Jurkat, Clone E6-1 (cell line): ENCODE results near the gene RAP1GAP2.
"Not testable (repeated sequence)": the region's sequence is repeated elsewhere in the genome, so short reads cannot be mapped to it uniquely, and the experiment has no call there.

Experiments
- DNase-seq: peaks from one replicate; pipeline ENCODE4 v3.0.0-alpha.2; 2011; ENCODE audit warnings: low read depth, low spot score
- H3K4me3 ChIP-seq: 2 replicates; pipeline ENCODE4 v1.5.1; 2011; ENCODE audit warnings: mild to moderate bottlenecking, low read length, control low read depth, moderate library complexity

RAP1GAP2 gene

GRCh38 chr17:2783310-2784030 lies 12.8 kb upstream of the RAP1GAP2 start:
- no peak for DNase-seq

GRCh38 chr17:2784864-2785263 lies 11.4 kb upstream of the RAP1GAP2 start:
- H3K4me3 ChIP-seq: no peak overlapping the region
- no peak for DNase-seq

More at GRCh38 chr17:2783310-2784030, 12.8 kb upstream of the RAP1GAP2 start:
- no peak overlapping the region for H3K4me3 ChIP-seq

GRCh38 chr17:2785376-2785775 lies 10.9 kb upstream of the RAP1GAP2 start:
- not testable (repeated sequence) for H3K4me3 ChIP-seq, DNase-seq

- peak; percentile 95 for DNase-seq
- H3K4me3 ChIP-seq: no peak overlapping the region
Observed at GRCh38 chr17:2786176-2786881, 9.9 kb upstream of the RAP1GAP2 start.

- H3K4me3 ChIP-seq: no peak overlapping the region
- DNase-seq: no peak
Observed at GRCh38 chr17:2789700-2790099, 6.5 kb upstream of the RAP1GAP2 start.

- H3K4me3 ChIP-seq: no peak overlapping the region
Observed at GRCh38 chr17:2792366-2793169, 3.7 kb upstream of the RAP1GAP2 start.

GRCh38 chr17:2794111-2794803 lies 2.0 kb upstream of the RAP1GAP2 start:
- H3K4me3 ChIP-seq: peak overlapping the region; percentile 15
- peak; percentile 44 for DNase-seq

More at GRCh38 chr17:2792366-2793169, 3.7 kb upstream of the RAP1GAP2 start:
- DNase-seq: peak; percentile 79

GRCh38 chr17:2795441-2796163 lies 636 bp upstream of the RAP1GAP2 start:
- no peak for DNase-seq
- peak overlapping the region; percentile 62 for H3K4me3 ChIP-seq

GRCh38 chr17:2797226-2797625 lies 988 bp downstream of the RAP1GAP2 start:
- no peak overlapping the region for H3K4me3 ChIP-seq
- no peak for DNase-seq

- no peak for DNase-seq
- no peak overlapping the region for H3K4me3 ChIP-seq
Observed at GRCh38 chr17:2797637-2798036, 1.4 kb downstream of the RAP1GAP2 start.

GRCh38 chr17:2798188-2798587 lies 1.9 kb downstream of the RAP1GAP2 start:
- no peak overlapping the region for H3K4me3 ChIP-seq
- no peak for DNase-seq

- DNase-seq: no peak
- H3K4me3 ChIP-seq: no peak overlapping the region
Observed at GRCh38 chr17:2798678-2799077, 2.4 kb downstream of the RAP1GAP2 start.

GRCh38 chr17:2799653-2800052 lies 3.4 kb downstream of the RAP1GAP2 start:
- H3K4me3 ChIP-seq: no peak overlapping the region
- DNase-seq: no peak

GRCh38 chr17:2800367-2800766 lies 4.1 kb downstream of the RAP1GAP2 start:
- DNase-seq: no peak
- H3K4me3 ChIP-seq: no peak overlapping the region

- DNase-seq: no peak
- no peak overlapping the region for H3K4me3 ChIP-seq
Observed at GRCh38 chr17:2801841-2802240, 5.6 kb downstream of the RAP1GAP2 start.

GRCh38 chr17:2802574-2802973 lies 6.3 kb downstream of the RAP1GAP2 start:
- DNase-seq: no peak
- H3K4me3 ChIP-seq: no peak overlapping the region

GRCh38 chr17:2803386-2803785 lies 7.1 kb downstream of the RAP1GAP2 start:
- no peak overlapping the region for H3K4me3 ChIP-seq
- DNase-seq: no peak

- H3K4me3 ChIP-seq: no peak overlapping the region
- no peak for DNase-seq
Observed at GRCh38 chr17:2803971-2804370, 7.7 kb downstream of the RAP1GAP2 start.

GRCh38 chr17:2804912-2805311 lies 8.7 kb downstream of the RAP1GAP2 start:
- no peak for DNase-seq
- no peak overlapping the region for H3K4me3 ChIP-seq
